AG04449 (cell line): ENCODE data around the gene GALNT4.

Experiments
- CTCF ChIA-PET: fragments of 350-600 bp; formaldehyde crosslinking; extraction: SDS; loops from one replicate; lab custom pipeline; 2021; ENCODE audit warnings: antibody characterized with exemption; lab: Yijun Ruan, JAX
- POLR2A ChIA-PET: fragments of 400-600, 350-600 bp; formaldehyde crosslinking; extraction: SDS; loops from one replicate; lab custom pipeline; 2020; ENCODE audit warnings: antibody characterized with exemption, inconsistent platforms; lab: Yijun Ruan, JAX
- DNase-seq: peaks from one replicate; pipeline ENCODE4 v3.0.0-alpha.2; 2010; ENCODE audit warnings: low read depth, low spot score
- H3K4me3 ChIP-seq: 2 replicates; pipeline ENCODE4 v1.5.1; 2011; ENCODE audit warnings: low read depth, mild to moderate bottlenecking, control low read depth, low read length
- TF ChIP-seq, protein P1 (sequence below): IDR thresholded peaks from one replicate; pipeline ENCODE4 v1.5.1; 2011; ENCODE audit warnings: mild to moderate bottlenecking, moderate library complexity, low read length, control low read depth, inconsistent platforms; ENCODE audit not compliant: insufficient read depth; ENCODE audit errors: missing control alignments

GALNT4 gene

GRCh38 chr12:89474615-89475014, 50.0 kb downstream of the GALNT4 start:
- ChIA-PET CTCF (interaction anchor here (1.5 to 10.1 kb wide), 3 partner anchors 10 to 52 kb away, joined by 3 to 258 read pairs (median 17); partner anchors contain the start of genes GALNT4 and POC1B), POLR2A (no interaction called here)
- DNase-seq = no peak
- TF ChIP-seq, protein P1, sequence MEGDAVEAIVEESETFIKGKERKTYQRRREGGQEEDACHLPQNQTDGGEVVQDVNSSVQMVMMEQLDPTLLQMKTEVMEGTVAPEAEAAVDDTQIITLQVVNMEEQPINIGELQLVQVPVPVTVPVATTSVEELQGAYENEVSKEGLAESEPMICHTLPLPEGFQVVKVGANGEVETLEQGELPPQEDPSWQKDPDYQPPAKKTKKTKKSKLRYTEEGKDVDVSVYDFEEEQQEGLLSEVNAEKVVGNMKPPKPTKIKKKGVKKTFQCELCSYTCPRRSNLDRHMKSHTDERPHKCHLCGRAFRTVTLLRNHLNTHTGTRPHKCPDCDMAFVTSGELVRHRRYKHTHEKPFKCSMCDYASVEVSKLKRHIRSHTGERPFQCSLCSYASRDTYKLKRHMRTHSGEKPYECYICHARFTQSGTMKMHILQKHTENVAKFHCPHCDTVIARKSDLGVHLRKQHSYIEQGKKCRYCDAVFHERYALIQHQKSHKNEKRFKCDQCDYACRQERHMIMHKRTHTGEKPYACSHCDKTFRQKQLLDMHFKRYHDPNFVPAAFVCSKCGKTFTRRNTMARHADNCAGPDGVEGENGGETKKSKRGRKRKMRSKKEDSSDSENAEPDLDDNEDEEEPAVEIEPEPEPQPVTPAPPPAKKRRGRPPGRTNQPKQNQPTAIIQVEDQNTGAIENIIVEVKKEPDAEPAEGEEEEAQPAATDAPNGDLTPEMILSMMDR = no peak
- H3K4me3 ChIP-seq = no peak overlapping the region
